K562 (cell line): Measurements from ENCODE around the gene ILKAP. TPM values are rescaled to one million over a fixed set of nuclear protein-coding genes. Genes with fewer than 3 reads are reported as not detected.

Experiments used
- ATAC-seq: fragments of 200-7000 bp; cut with Tn5 transposase; 3 replicates; pipeline ENCODE4 v1.9.1; 2020; ENCODE audit warnings: moderate library complexity
- BruUV-seq: library from RNA; stranded (reverse); fragments of 400-500 nt; replicated peaks from 2 replicates; lab custom pipeline; 2021; lab: Mats Ljungman, UMichigan
- CTCF ChIA-PET: fragments of 300-600 bp; formaldehyde crosslinking; extraction: SDS; loops from one replicate; lab custom pipeline; 2021; ENCODE audit warnings: low intra/inter-chr PET ratio; lab: Yijun Ruan, JAX
- POLR2A ChIA-PET: fragments of 300-600, 350-650 bp; sonication (Branson Sonifier 250); formaldehyde crosslinking; extraction: SDS; loops from one replicate; lab custom pipeline; 2021; ENCODE audit warnings: antibody characterized with exemption, inconsistent platforms; lab: Yijun Ruan, JAX
- DNase-seq, 4 experiments: peaks; one replicate each; pipeline versions ENCODE4 v3.0.0 to v3.0.0-alpha.2; 2011 to 2018; ENCODE audit warnings: low spot score in 3 of 4, mixed read lengths in 3 of 4; ENCODE audit errors: extremely low read depth in 1 of 4
- FAIRE-seq: peaks from 2 replicates; lab custom pipeline; 2011; peaks lifted over from hg19 to GRCh38; lab: Jason Lieb, UNC
- H2AFZ ChIP-seq: 2 replicates; pipeline ENCODE4 v1.6.0; 2011; ENCODE audit warnings: low read depth, low read length, control low read depth, inconsistent platforms
- H3K27ac ChIP-seq: fragments of 200-600 bp; 3 replicates; pipeline ENCODE4 v1.8.0; 2011; ENCODE audit warnings: low read depth, mild to moderate bottlenecking, control low read depth, inconsistent platforms, low read length, moderate library complexity, mixed read lengths; ENCODE audit errors: extremely low read depth
- H3K27me3 ChIP-seq, 2 experiments: fragments of 300-600 bp in 1 of 2; 2 replicates in 1 of 2; 3 replicates in 1 of 2; pipeline versions ENCODE4 v1.6.0 to v1.8.0; 2011; ENCODE audit warnings: inconsistent platforms in 2 of 2, low read length in 2 of 2, mild to moderate bottlenecking in 1 of 2, mixed read lengths in 1 of 2, moderate library complexity in 1 of 2; ENCODE audit not compliant: control insufficient read depth in 2 of 2, insufficient read depth in 2 of 2
- H3K36me3 ChIP-seq: fragments of 300-600 bp; 3 replicates; pipeline ENCODE4 v1.8.0; 2011; ENCODE audit warnings: mild to moderate bottlenecking, low read length, inconsistent platforms; ENCODE audit not compliant: control insufficient read depth, insufficient read depth
- H3K4me1 ChIP-seq, 2 experiments: fragments of 200-600 bp in 1 of 2; replicated peaks in 1 of 2; 2 replicates in 1 of 2; 3 replicates in 1 of 2; pipeline versions ENCODE4 v1.5.1 to v1.8.0; 2011; ENCODE audit warnings: inconsistent platforms in 2 of 2, low read length in 2 of 2, mild to moderate bottlenecking in 1 of 2, mixed read lengths in 1 of 2, moderate library complexity in 1 of 2; ENCODE audit not compliant: control insufficient read depth in 2 of 2, insufficient read depth in 2 of 2
- H3K4me2 ChIP-seq: 2 replicates; pipeline ENCODE4 v1.6.1; 2011; ENCODE audit warnings: low read length, control low read depth, inconsistent platforms, mixed read lengths; ENCODE audit not compliant: insufficient read depth
- H3K4me3 ChIP-seq: fragments of 200-600 bp; sonication (generic), shearing (Covaris generic); 2 replicates; pipeline ENCODE4 v1.5.1; 2016; ENCODE audit warnings: control low read depth, inconsistent platforms
- H3K79me2 ChIP-seq: fragments of 200-600 bp; 3 replicates; pipeline ENCODE4 v1.8.0; 2011; ENCODE audit warnings: low read length, inconsistent platforms; ENCODE audit not compliant: control insufficient read depth, insufficient read depth
- H3K9ac ChIP-seq, 2 experiments: 2 replicates each; pipeline versions ENCODE4 v1.6.0 to v1.6.1; 2011; ENCODE audit warnings: low read depth in 2 of 2, low read length in 2 of 2, control low read depth in 1 of 2, inconsistent platforms in 1 of 2, mild to moderate bottlenecking in 1 of 2, mixed read lengths in 1 of 2; ENCODE audit not compliant: insufficient read depth in 1 of 2
- H3K9me1 ChIP-seq: one replicate; pipeline ENCODE4 v1.6.0; 2011; ENCODE audit warnings: inconsistent platforms, mild to moderate bottlenecking, low read length, moderate library complexity; ENCODE audit not compliant: control insufficient read depth, insufficient read depth
- H3K9me3 ChIP-seq: replicated peaks from 2 replicates; pipeline ENCODE4 v1.5.1; 2011; ENCODE audit warnings: low read depth, low read length, inconsistent platforms; ENCODE audit not compliant: control insufficient read depth, insufficient read depth
- H4K20me1 ChIP-seq: replicated peaks from 2 replicates; pipeline ENCODE4 v1.6.1; 2011; ENCODE audit warnings: low read length, inconsistent platforms, mixed read lengths; ENCODE audit not compliant: control insufficient read depth, insufficient read depth
- KDM5B ChIP-seq: fragments of 200-600 bp; sonication (generic); IDR thresholded peaks from 2 replicates; pipeline ENCODE4 v1.6.1; 2012; ENCODE audit warnings: low read depth, mild to moderate bottlenecking, moderate library complexity, low read length, control low read depth, inconsistent platforms; ENCODE audit not compliant: insufficient replicate concordance
- RBFOX2 ChIP-seq: fragments of 200-400 bp; formaldehyde crosslinking; IDR thresholded peaks from 2 replicates; pipeline ENCODE4 v1.6.1; 2017; ENCODE audit warnings: low read depth, mild to moderate bottlenecking, low read length, moderate library complexity
- SETDB1 ChIP-seq: IDR thresholded peaks from one replicate; pipeline ENCODE4 v1.6.1; 2012; ENCODE audit warnings: low read length, control low read depth, inconsistent platforms
- ZNF354B ChIP-seq: fragments of 250-450 bp; sonication (Bioruptor Pico); IDR thresholded peaks from 2 replicates; pipeline ENCODE4 v1.4.0; 2020
- WGBS: fragments of 100-300 bp; shearing (Covaris generic); methylation state at CpG from one replicate; pipeline ENCODE4 v1.1.6; 2016; ENCODE audit warnings: low coverage, mixed read lengths; ENCODE audit not compliant: insufficient coverage; ENCODE audit errors: missing lambda C conversion rate; 5-methylcytosine and 5-hydroxymethylcytosine counted together
- in situ Hi-C: fragments of 300-500 bp; cut with MboI; formaldehyde crosslinking; loops from 4 replicates; pipeline ENCODE4 v1.15.0; 2018; ENCODE audit warnings: inconsistent platforms, mixed read lengths
- intact Hi-C: fragments of 100-400 bp; cut with micrococcal nuclease; formaldehyde crosslinking; loops from 2 replicates; pipeline ENCODE4 v1.14.2; 2022
- polyA plus RNA-seq, 8 experiments: library from polyadenylated mRNA; depleted of rRNA in 4 of 8; stranded (reverse) in 5 of 8; unstranded in 3 of 8; fragments of >200 nt; fragmentation: Nextera tagmentation in 2 of 8; fragmentation: Illumina TruSeq in 1 of 8; extraction: Ambion mirVana in 2 of 8; extraction: Trizol in 1 of 8; gene quantifications; 2 replicates each; pipeline versions ENCODE4 v1.2.1 to v1.2.3, GENCODE V29; 2011 to 2014; ENCODE audit warnings: inconsistent platforms in 1 of 8, missing spikeins in 1 of 8
- total RNA-seq, 7 experiments: library from RNA; depleted of rRNA in 6 of 7; stranded (reverse); fragments of >200 nt in 6 of 7; fragmentation: Illumina TruSeq in 2 of 7; extraction: Trizol in 2 of 7; gene quantifications; 2 replicates each; pipeline versions ENCODE4 v1.2.1 to v1.2.3, GENCODE V29; 2011 to 2021; ENCODE audit warnings: low replicate concordance in 1 of 7

Gene ILKAP
- total and polyA plus RNA-seq, 9 of the 15 experiments (the other 6 are each of a cell fraction or from before 2014, with no cell fraction given), result 3.1 to 43.9 (median 20.7) TPM

DNA sequence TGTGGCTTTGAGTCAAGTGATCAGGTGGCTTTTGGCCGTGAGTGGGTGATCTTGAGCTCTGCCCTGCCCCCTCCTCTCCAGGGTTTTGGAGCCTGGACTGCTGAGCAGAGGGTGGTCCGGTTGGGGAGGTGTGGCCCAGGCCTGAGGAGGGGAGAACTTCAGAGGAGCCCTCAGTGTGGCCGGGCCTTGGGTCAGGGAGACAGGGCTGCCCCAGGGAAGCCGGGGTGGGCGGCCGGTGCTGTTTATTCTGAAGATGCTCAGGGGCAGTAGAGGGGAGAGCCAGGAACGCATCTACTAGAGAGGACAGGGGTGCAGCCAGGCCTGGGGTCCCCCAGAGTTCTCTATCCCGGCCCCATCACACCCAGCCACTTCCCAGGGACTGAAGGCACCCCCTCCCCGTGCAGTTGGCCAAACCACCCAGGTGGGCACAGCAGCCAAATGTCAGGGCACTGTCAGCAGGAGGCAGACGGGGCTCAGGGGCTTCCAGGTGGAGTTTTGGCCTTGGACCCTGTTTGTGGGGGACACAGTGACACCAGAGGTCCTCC is 43.8 kb downstream of the ILKAP start:
- no peak overlapping the region for H3K27ac ChIP-seq
- H3K9me1 ChIP-seq, result no peaks in the 10 kb centered on the region
- WGBS, result 53% methylated on average over 3 of the region's 10 CpGs
- H3K27me3 ChIP-seq, result no peaks in the 10 kb centered on the region
- in situ Hi-C loops (no loop called here), intact Hi-C loops (loop anchor here (1.0 kb wide), 1 partner anchor 104 kb away; no protein-coding TSS in a partner anchor)
- TF ChIP-seq RBFOX2 (0 out of 2 replicates have a peak, but pooled peaks have one; percentile 14), SETDB1 (no peak)
- peak overlapping the region; percentile 64 for H3K4me2 ChIP-seq
- no peak; the same call in none of the 3 replicates for ATAC-seq
- FAIRE-seq, result no peak
- ChIA-PET CTCF (interaction anchor here (0.8 to 3.2 kb wide), 2 partner anchors 82 to 103 kb away, joined by 3 to 21 read pairs; no protein-coding TSS in a partner anchor), POLR2A (interaction anchor here (0.5 to 1.6 kb wide), 5 partner anchors 8 to 867 kb away, joined by 3 to 6 read pairs (median 4); no protein-coding TSS in a partner anchor)
- 0 out of 2 replicates have a peak overlapping the region, but pooled peaks have one; percentile 16 for H2AFZ ChIP-seq
- H3K4me1 ChIP-seq, result peaks cover 0 to 52% of the 10 kb centered on the region in 2 experiments; a peak in 2 of 5 replicates
- BruUV-seq, result TSS peak; percentile 92
- H4K20me1 ChIP-seq, result no peaks in the 10 kb centered on the region
- no peaks in the 10 kb centered on the region for H3K36me3 ChIP-seq
- H3K4me3 ChIP-seq, result peak overlapping the region; percentile 54
- no peak for DNase-seq
- H3K9me3 ChIP-seq, result no peaks in the 10 kb centered on the region
- no peaks in the 10 kb centered on the region for H3K79me2 ChIP-seq
- H3K9ac ChIP-seq, result peak overlapping the region in 1 of 2 experiments; percentile 91; a peak in 3 of 4 replicates

DNA sequence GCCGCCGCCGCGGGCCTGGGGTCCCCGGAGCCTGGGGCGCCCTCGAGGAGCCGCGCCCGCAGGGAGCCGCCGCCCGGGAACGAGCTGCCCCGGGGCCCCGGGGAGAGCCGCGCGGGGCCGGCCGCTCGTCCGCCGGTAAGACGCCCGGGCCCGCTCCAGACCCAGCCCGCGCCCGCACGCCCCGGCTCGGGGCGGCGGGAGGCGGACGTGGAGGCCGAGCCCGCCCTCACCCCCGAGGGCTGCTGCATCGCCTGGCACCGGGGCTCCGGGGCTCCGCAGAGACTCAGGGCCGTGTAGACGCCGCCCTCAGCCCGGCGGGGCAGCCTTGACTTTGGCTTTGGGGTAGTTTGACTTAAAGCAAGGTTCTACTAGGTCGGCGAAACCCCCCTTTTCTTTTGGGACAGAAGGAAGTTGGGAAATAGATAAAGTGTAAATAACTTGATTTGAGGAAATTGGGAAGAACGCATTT is 44.4 kb downstream of the ILKAP start:
- peak overlapping the region; percentile 54 for H3K4me3 ChIP-seq
- H3K9me1 ChIP-seq, result no peaks in the 10 kb centered on the region
- no peaks in the 10 kb centered on the region for H3K9me3 ChIP-seq
- DNase-seq (peak in 1 of 4 experiments; percentile 41), FAIRE-seq (no peak), ATAC-seq (peak; percentile 14)
- H3K4me2 ChIP-seq, result peak overlapping the region; percentile 64; the same call in 1 of the 2 replicates
- peaks cover 0 to 52% of the 10 kb centered on the region in 2 experiments; a peak in 2 of 5 replicates for H3K4me1 ChIP-seq
- H4K20me1 ChIP-seq, result no peaks in the 10 kb centered on the region
- WGBS, result 2% methylated on average over 8 of the region's 52 CpGs
- in situ Hi-C loops (no loop called here), intact Hi-C loops (no loop called here)
- POLR2A ChIA-PET, result interaction anchor here (0.6 to 1.6 kb wide), 4 partner anchors 9 to 236 kb away, joined by 3 to 6 read pairs (median 4); no protein-coding TSS in a partner anchor
- 0 out of 3 replicates have a peak overlapping the region, but pooled peaks have one; percentile 49 for H3K27ac ChIP-seq
- H3K9ac ChIP-seq, result peak overlapping the region; percentile 64 to 91; a peak in 3 of 4 replicates
- H3K36me3 ChIP-seq, result no peaks in the 10 kb centered on the region
- CTCF ChIA-PET, result interaction anchor here (0.7 to 3.2 kb wide), 2 partner anchors 98 to 104 kb away, joined by 4 to 21 read pairs; no protein-coding TSS in a partner anchor
- H3K27me3 ChIP-seq, result no peaks in the 10 kb centered on the region
- no TSS peak for BruUV-seq
- H3K79me2 ChIP-seq, result no peaks in the 10 kb centered on the region
- H2AFZ ChIP-seq, result peak overlapping the region; percentile 70; the same call in 1 of the 2 replicates
- TF ChIP-seq KDM5B, result peak; percentile 9
- no peak for TF ChIP-seq ZNF354B (CRISPR knock-in tag)
